Epithelial cell of esophagus (primary cell): ENCODE results near the gene MPRIP.
A peak's percentile ranks its signal among the peaks of the same experiment; 100 is the strongest.

Experiments used
- DNase-seq: peaks from one replicate; pipeline ENCODE4 v3.0.0; 2010; ENCODE audit warnings: low read depth
- H3K4me3 ChIP-seq: 2 replicates; pipeline ENCODE4 v1.5.1; 2011; ENCODE audit warnings: mild to moderate bottlenecking, low read length, control low read depth
- TF ChIP-seq, protein P1 (sequence below): IDR thresholded peaks from 2 replicates; pipeline ENCODE4 v1.5.1; 2011; ENCODE audit warnings: low read depth, mild to moderate bottlenecking, low read length, control low read depth, inconsistent platforms; ENCODE audit not compliant: insufficient read depth; ENCODE audit errors: missing control alignments

MPRIP gene

DNA sequence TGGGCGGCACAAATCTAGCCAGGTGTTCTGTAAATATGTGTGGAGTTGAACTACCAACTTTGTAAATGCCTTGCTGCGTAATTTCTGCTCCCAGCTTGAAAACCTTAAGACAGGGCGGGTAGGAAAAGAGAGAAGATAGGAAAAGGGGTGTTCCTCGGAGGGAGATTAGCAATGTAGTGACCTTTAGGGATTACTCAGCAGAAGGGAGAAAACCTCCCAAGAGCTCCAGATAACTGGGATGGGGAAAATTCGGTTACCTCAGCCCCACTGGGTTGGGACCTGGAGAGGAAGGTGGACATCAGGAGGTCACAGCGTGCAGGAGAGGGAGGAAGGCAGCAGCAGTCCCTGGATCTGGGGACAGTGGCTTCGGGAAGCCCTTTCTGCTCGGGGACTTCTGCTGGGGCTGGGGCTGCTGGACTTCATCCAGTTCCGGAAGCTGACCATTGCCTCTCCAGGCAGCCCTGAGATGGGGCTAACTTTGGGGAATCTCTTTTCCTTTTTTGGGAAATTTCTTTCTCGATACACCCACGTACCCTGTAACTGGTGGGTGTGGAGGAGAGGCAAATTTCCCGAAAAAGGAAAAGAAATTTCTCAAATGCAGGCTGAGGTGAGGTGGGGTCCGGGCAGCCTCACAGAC lies 39.2 kb downstream of the MPRIP start:
- TF ChIP-seq, protein P1, sequence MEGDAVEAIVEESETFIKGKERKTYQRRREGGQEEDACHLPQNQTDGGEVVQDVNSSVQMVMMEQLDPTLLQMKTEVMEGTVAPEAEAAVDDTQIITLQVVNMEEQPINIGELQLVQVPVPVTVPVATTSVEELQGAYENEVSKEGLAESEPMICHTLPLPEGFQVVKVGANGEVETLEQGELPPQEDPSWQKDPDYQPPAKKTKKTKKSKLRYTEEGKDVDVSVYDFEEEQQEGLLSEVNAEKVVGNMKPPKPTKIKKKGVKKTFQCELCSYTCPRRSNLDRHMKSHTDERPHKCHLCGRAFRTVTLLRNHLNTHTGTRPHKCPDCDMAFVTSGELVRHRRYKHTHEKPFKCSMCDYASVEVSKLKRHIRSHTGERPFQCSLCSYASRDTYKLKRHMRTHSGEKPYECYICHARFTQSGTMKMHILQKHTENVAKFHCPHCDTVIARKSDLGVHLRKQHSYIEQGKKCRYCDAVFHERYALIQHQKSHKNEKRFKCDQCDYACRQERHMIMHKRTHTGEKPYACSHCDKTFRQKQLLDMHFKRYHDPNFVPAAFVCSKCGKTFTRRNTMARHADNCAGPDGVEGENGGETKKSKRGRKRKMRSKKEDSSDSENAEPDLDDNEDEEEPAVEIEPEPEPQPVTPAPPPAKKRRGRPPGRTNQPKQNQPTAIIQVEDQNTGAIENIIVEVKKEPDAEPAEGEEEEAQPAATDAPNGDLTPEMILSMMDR, result no peak
- DNase-seq, result no peak
- H3K4me3 ChIP-seq, result no peak overlapping the region

GRCh38 chr17:17082878-17083277 lies 40.6 kb downstream of the MPRIP start:
- no peak overlapping the region for H3K4me3 ChIP-seq
- TF ChIP-seq, protein P1, result no peak
- no peak for DNase-seq

- no peak for DNase-seq
- no peak overlapping the region for H3K4me3 ChIP-seq
- TF ChIP-seq, protein P1, result no peak
These were observed 42.1 kb downstream of the MPRIP start for GRCh38 chr17:17084317-17084835.

DNA sequence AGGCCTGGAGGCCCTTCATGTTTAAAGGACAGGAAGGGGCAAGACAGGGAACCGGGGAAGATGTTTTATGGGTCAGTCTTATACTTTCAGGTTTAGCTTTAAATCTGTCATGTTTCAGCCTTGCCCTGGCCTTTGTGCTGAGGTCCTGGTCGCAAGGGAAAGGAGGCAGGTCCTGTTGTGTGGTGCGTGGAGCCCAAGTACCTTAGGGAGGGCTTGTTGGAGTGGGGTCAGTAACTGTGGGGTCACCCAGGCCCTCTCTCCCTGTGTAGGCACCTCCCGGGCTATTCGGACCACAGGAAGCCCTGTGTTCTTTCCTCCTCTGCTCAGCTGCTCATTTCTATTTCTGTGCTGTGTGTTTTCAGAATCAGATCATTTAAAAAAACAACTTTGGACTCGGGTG lies 42.7 kb downstream of the MPRIP start:
- no peak overlapping the region for H3K4me3 ChIP-seq
- no peak for DNase-seq
- TF ChIP-seq, protein P1, result no peak

DNA sequence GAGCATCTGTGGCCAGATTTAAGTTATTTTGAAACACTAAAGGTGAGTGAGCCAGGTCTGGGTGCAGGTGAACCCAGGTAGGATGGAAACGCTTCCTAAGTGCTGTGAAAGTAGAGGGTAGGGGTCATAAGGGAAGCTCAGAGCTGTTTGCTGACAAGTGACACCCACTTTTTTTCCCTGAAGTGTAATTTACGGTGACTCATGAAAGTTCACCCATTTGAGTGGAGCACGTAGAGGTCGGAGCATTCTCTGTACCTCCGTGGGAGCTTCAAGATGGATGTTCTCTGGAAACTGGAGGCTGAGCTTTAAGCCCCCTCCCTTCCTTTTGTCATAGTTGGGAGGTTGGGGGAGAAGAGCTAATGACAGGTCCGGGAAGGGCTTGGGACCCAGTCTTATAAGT lies 44.3 kb downstream of the MPRIP start:
- no peak for DNase-seq
- TF ChIP-seq, protein P1, result no peak

GRCh38 chr17:17087424-17088015 lies 45.3 kb downstream of the MPRIP start:
- TF ChIP-seq, protein P1, result no peak
- no peak overlapping the region for H3K4me3 ChIP-seq
- peak; percentile 52 for DNase-seq

More for the DNA sequence above, 44.3 kb downstream of the MPRIP start:
- no peak overlapping the region for H3K4me3 ChIP-seq
